Endothelial cell of umbilical vein (primary cell): Measurements from ENCODE around the gene KRT17. TPM values are rescaled to one million over a fixed set of nuclear protein-coding genes. Genes with fewer than 3 reads are reported as not detected.

Experiments used
- BruUV-seq: library from RNA; stranded (reverse); fragments of 400-500 nt; replicated peaks from 2 replicates; lab custom pipeline; 2021; lab: Mats Ljungman, UMichigan
- CTCF ChIA-PET: fragments of 300-600, 350-600 bp; sonication (Branson Sonifier 250); formaldehyde crosslinking; loops from one replicate; lab custom pipeline; 2021; ENCODE audit warnings: antibody characterized with exemption, inconsistent platforms; lab: Charles Lee
- POLR2A ChIA-PET: fragments of 300-600, 350-600 bp; sonication (Branson Sonifier 250); formaldehyde crosslinking; loops from one replicate; lab custom pipeline; 2021; ENCODE audit warnings: antibody characterized with exemption, inconsistent platforms; lab: Charles Lee
- DNase-seq: peaks from one replicate; pipeline ENCODE4 v3.0.0-alpha.2; 2011; ENCODE audit warnings: low read depth, low spot score
- FAIRE-seq: peaks from 2 replicates; lab custom pipeline; 2011; peaks lifted over from hg19 to GRCh38; lab: Jason Lieb, UNC
- H2AFZ ChIP-seq: 2 replicates; pipeline ENCODE4 v1.6.0; 2012; ENCODE audit warnings: low read depth, low read length, control low read depth, inconsistent platforms
- H3K27ac ChIP-seq: 2 replicates; pipeline ENCODE4 v1.5.1; 2011; ENCODE audit warnings: low read depth, mild to moderate bottlenecking, control low read depth, low read length, moderate library complexity; ENCODE audit not compliant: insufficient read depth
- H3K27me3 ChIP-seq, 2 experiments: 2 replicates each; pipeline versions ENCODE4 v1.6.0 to v1.6.1; 2011; ENCODE audit warnings: low read length in 2 of 2, mixed read lengths in 1 of 2; ENCODE audit not compliant: control insufficient read depth in 2 of 2, insufficient read depth in 2 of 2
- H3K36me3 ChIP-seq, 2 experiments: 2 replicates in 1 of 2; 3 replicates in 1 of 2; pipeline ENCODE4 v1.5.1; 2011; ENCODE audit warnings: low read length in 2 of 2, mild to moderate bottlenecking in 1 of 2, moderate library complexity in 1 of 2; ENCODE audit not compliant: control insufficient read depth in 2 of 2, insufficient read depth in 2 of 2; ENCODE audit errors: extremely low read depth in 1 of 2
- H3K4me1 ChIP-seq: 3 replicates; pipeline ENCODE4 v1.5.1; 2011; ENCODE audit warnings: mild to moderate bottlenecking, low read length; ENCODE audit not compliant: control insufficient read depth, insufficient read depth; ENCODE audit errors: extremely low read depth
- H3K4me2 ChIP-seq: 2 replicates; pipeline ENCODE4 v1.6.1; 2011; ENCODE audit warnings: low read length, control low read depth, mixed read lengths; ENCODE audit not compliant: insufficient read depth
- H3K4me3 ChIP-seq, 3 experiments: fragments of 200-600 bp in 1 of 3; sonication (generic), shearing (Covaris generic) in 1 of 3; replicated peaks in 1 of 3; 2 replicates each; pipeline ENCODE4 v1.5.1; 2011 to 2016; ENCODE audit warnings: control low read depth in 3 of 3, low read length in 3 of 3, mild to moderate bottlenecking in 2 of 3, inconsistent platforms in 1 of 3, low read depth in 1 of 3, moderate library complexity in 1 of 3; ENCODE audit not compliant: insufficient read depth in 1 of 3
- H3K79me2 ChIP-seq: 2 replicates; pipeline ENCODE4 v1.6.0; 2012; ENCODE audit warnings: low read length, inconsistent platforms; ENCODE audit not compliant: control insufficient read depth, insufficient read depth
- H3K9ac ChIP-seq: replicated peaks from 2 replicates; pipeline ENCODE3; 2011; ENCODE audit warnings: low read length, control low read depth; ENCODE audit not compliant: insufficient read depth; ENCODE audit errors: extremely low read depth
- H3K9me1 ChIP-seq: replicated peaks from 3 replicates; pipeline ENCODE4 v1.6.0; 2011; ENCODE audit warnings: mild to moderate bottlenecking, low read length; ENCODE audit not compliant: control insufficient read depth, insufficient read depth; ENCODE audit errors: extremely low read depth
- H3K9me3 ChIP-seq: replicated peaks from 2 replicates; pipeline ENCODE4 v1.5.1; 2012; ENCODE audit warnings: low read length, inconsistent platforms; ENCODE audit not compliant: control insufficient read depth, insufficient read depth
- H4K20me1 ChIP-seq: replicated peaks from 2 replicates; pipeline ENCODE3; 2011; ENCODE audit warnings: mild to moderate bottlenecking, low read length; ENCODE audit not compliant: control insufficient read depth, insufficient read depth; ENCODE audit errors: extremely low read depth
- CTCF ChIP-seq, 2 donors: IDR thresholded peaks; 1 replicate in 1 of 2; 2 replicates in 1 of 2; pipeline ENCODE4 v1.5.1; 2011; ENCODE audit warnings: low read length in 2 of 2, mild to moderate bottlenecking in 2 of 2, moderate library complexity in 2 of 2, control low read depth in 1 of 2, inconsistent platforms in 1 of 2, low read depth in 1 of 2; ENCODE audit not compliant: insufficient read depth in 1 of 2; ENCODE audit errors: extremely low read depth in 1 of 2
- EZH2 ChIP-seq: IDR thresholded peaks from 2 replicates; pipeline ENCODE4 v1.6.1; 2012; ENCODE audit warnings: borderline replicate concordance, low read depth, mild to moderate bottlenecking, moderate library complexity, low read length, inconsistent platforms; ENCODE audit not compliant: severe bottlenecking
- FOS ChIP-seq: IDR thresholded peaks from 2 replicates; pipeline ENCODE4 v1.6.1; 2011; ENCODE audit warnings: mild to moderate bottlenecking, low read length, moderate library complexity, borderline replicate concordance; ENCODE audit not compliant: insufficient read depth
- JUN ChIP-seq: IDR thresholded peaks from 2 replicates; pipeline ENCODE4 v1.6.1; 2011; ENCODE audit warnings: borderline replicate concordance, low read depth; ENCODE audit not compliant: insufficient read length, insufficient read depth
- MAX ChIP-seq: IDR thresholded peaks from 2 replicates; pipeline ENCODE4 v1.6.1; 2011; ENCODE audit not compliant: insufficient read depth, insufficient read length
- MYC ChIP-seq: IDR thresholded peaks from one replicate; pipeline ENCODE4 v1.6.1; 2011; ENCODE audit warnings: mild to moderate bottlenecking, low read depth, low read length
- POLR2A ChIP-seq: IDR thresholded peaks from 2 replicates; pipeline ENCODE4 v1.6.1; 2012; ENCODE audit warnings: low read depth, mild to moderate bottlenecking, control low read depth, low read length
- POLR2AphosphoS5 ChIP-seq: IDR thresholded peaks from 2 replicates; pipeline ENCODE4 v1.6.1; 2012; ENCODE audit warnings: low read depth, mild to moderate bottlenecking, control low read depth, low read length, moderate library complexity; ENCODE audit not compliant: insufficient read depth
- dilution Hi-C: fragments of 300-500 bp; cut with MboI; formaldehyde crosslinking; loops from one replicate; pipeline ENCODE4 v1.15.0; 2019; ENCODE audit warnings: low sequenced_read_pairs; ENCODE audit not compliant: extremely low pct_ligation_motif_present
- intact Hi-C: fragments of 100-400 bp; cut with micrococcal nuclease; formaldehyde crosslinking; loops from one replicate; pipeline ENCODE4 v1.10.0; 2022
- polyA plus RNA-seq, 4 experiments: library from polyadenylated mRNA; depleted of rRNA in 3 of 4; stranded (reverse) in 3 of 4; unstranded in 1 of 4; fragments of >200 nt; gene quantifications; 2 replicates each; pipeline versions ENCODE4 v1.2.1 to v1.2.3, GENCODE V29; 2011 to 2012; ENCODE audit warnings: missing spikeins in 1 of 4
- total RNA-seq: library from RNA; stranded (reverse); gene quantifications from 2 replicates; pipeline ENCODE4 v1.2.3, GENCODE V29; 2021

KRT17 gene
- total and polyA plus RNA-seq, 2 donors (not counting 3 experiments of a cell fraction or from before 2014, with no cell fraction given): 0.83 to 1.6 TPM

GRCh38 chr17:41617698-41618097, 6.7 kb downstream of the KRT17 start:
- dilution Hi-C loops: no loop called here
- FAIRE-seq (no peak), DNase-seq (no peak)
- no peaks in the 10 kb centered on the region for H3K79me2 ChIP-seq
- no peak overlapping the region for H3K4me2 ChIP-seq
- ChIA-PET CTCF (no interaction called here), POLR2A (no interaction called here)
- no peaks in the 10 kb centered on the region for H3K36me3 ChIP-seq
- TF ChIP-seq POLR2AphosphoS5 (no peak), FOS (no peak), JUN (no peak), MYC (no peak), EZH2 (no peak), POLR2A (no peak), MAX (no peak), CTCF (IDR thresholded peaks at IDR 0.05; ENCODE audit: extremely low read depth in 1 of 2, insufficient read depth in 1 of 2, low read depth in 1 of 2, low read length in 2 of 2) (no peak)
- H3K9me3 ChIP-seq: no peaks in the 10 kb centered on the region
- H2AFZ ChIP-seq: no peak overlapping the region
- BruUV-seq: no TSS peak
- H3K9ac ChIP-seq: no peak overlapping the region
- H3K9me1 ChIP-seq: no peaks in the 10 kb centered on the region
- no peaks in the 10 kb centered on the region for H3K27me3 ChIP-seq
- H3K4me1 ChIP-seq: no peaks in the 10 kb centered on the region
- intact Hi-C loops: no loop called here
- no peak overlapping the region for H3K27ac ChIP-seq
- H3K4me3 ChIP-seq: no peak overlapping the region
- no peaks in the 10 kb centered on the region for H4K20me1 ChIP-seq
